ELR (cell line): ENCODE measurements around the gene ATXN7L1.
"Not testable (repeated sequence)": the region's sequence is repeated elsewhere in the genome, so short reads cannot be mapped to it uniquely, and the experiment has no call there.

Experiments used
- DNase-seq: peaks from one replicate; pipeline ENCODE4 v3.0.0-alpha.2; 2015; ENCODE audit warnings: low read depth

The ATXN7L1 gene

GRCh38 chr7:105861224-105861623 lies 15.2 kb downstream of the ATXN7L1 start:
- DNase-seq, result no peak

GRCh38 chr7:105860793-105861192 lies 15.6 kb downstream of the ATXN7L1 start:
- no peak for DNase-seq

GRCh38 chr7:105857009-105857952 lies 19.1 kb downstream of the ATXN7L1 start:
- no peak for DNase-seq

GRCh38 chr7:105854498-105854897 lies 21.9 kb downstream of the ATXN7L1 start:
- DNase-seq, result no peak

GRCh38 chr7:105853931-105854419 lies 22.4 kb downstream of the ATXN7L1 start:
- no peak for DNase-seq

GRCh38 chr7:105851064-105851463 lies 25.3 kb downstream of the ATXN7L1 start:
- DNase-seq, result no peak

- peak; percentile 71 for DNase-seq
Measured at GRCh38 chr7:105849122-105849855, 27.1 kb downstream of the ATXN7L1 start.

GRCh38 chr7:105846404-105846803 lies 30.0 kb downstream of the ATXN7L1 start:
- no peak for DNase-seq

GRCh38 chr7:105844681-105845080 lies 31.7 kb downstream of the ATXN7L1 start:
- DNase-seq, result not testable (repeated sequence)

- DNase-seq, result no peak
Measured at GRCh38 chr7:105841866-105842265, 34.5 kb downstream of the ATXN7L1 start.

- DNase-seq, result peak; percentile 22
Measured at GRCh38 chr7:105840981-105841749, 35.2 kb downstream of the ATXN7L1 start.

- DNase-seq, result no peak
Measured at GRCh38 chr7:105839266-105839665, 37.1 kb downstream of the ATXN7L1 start.

GRCh38 chr7:105838627-105839231 lies 37.7 kb downstream of the ATXN7L1 start:
- DNase-seq, result no peak

- no peak for DNase-seq
Measured at GRCh38 chr7:105837765-105838626, 38.4 kb downstream of the ATXN7L1 start.

GRCh38 chr7:105835441-105835840 lies 41.0 kb downstream of the ATXN7L1 start:
- no peak for DNase-seq

GRCh38 chr7:105831824-105832535 lies 44.4 kb downstream of the ATXN7L1 start:
- peak; percentile 61 for DNase-seq

GRCh38 chr7:105831302-105831620 lies 45.1 kb downstream of the ATXN7L1 start:
- no peak for DNase-seq

- peak; percentile 96 for DNase-seq
Measured at GRCh38 chr7:105830405-105831301, 45.7 kb downstream of the ATXN7L1 start.

GRCh38 chr7:105829681-105830322 lies 46.6 kb downstream of the ATXN7L1 start:
- DNase-seq, result peak; percentile 24
